ENCODE results near the gene CLEC4F.
"Not testable (repeated sequence)": the region's sequence is repeated elsewhere in the genome, so short reads cannot be mapped to it uniquely, and the experiment has no call there.

Gene CLEC4F

GRCh38 chr2:70823249-70823648 is 2.9 kb upstream of the CLEC4F start:
- no peak for DNase-seq

GRCh38 chr2:70822843-70823242 is 2.4 kb upstream of the CLEC4F start:
- no peak for DNase-seq

GRCh38 chr2:70817284-70817954 is 3.0 kb downstream of the CLEC4F start:
- DNase-seq = no peak

- DNase-seq = no peak
Measured at GRCh38 chr2:70816726-70817125, 3.7 kb downstream of the CLEC4F start.

DNA sequence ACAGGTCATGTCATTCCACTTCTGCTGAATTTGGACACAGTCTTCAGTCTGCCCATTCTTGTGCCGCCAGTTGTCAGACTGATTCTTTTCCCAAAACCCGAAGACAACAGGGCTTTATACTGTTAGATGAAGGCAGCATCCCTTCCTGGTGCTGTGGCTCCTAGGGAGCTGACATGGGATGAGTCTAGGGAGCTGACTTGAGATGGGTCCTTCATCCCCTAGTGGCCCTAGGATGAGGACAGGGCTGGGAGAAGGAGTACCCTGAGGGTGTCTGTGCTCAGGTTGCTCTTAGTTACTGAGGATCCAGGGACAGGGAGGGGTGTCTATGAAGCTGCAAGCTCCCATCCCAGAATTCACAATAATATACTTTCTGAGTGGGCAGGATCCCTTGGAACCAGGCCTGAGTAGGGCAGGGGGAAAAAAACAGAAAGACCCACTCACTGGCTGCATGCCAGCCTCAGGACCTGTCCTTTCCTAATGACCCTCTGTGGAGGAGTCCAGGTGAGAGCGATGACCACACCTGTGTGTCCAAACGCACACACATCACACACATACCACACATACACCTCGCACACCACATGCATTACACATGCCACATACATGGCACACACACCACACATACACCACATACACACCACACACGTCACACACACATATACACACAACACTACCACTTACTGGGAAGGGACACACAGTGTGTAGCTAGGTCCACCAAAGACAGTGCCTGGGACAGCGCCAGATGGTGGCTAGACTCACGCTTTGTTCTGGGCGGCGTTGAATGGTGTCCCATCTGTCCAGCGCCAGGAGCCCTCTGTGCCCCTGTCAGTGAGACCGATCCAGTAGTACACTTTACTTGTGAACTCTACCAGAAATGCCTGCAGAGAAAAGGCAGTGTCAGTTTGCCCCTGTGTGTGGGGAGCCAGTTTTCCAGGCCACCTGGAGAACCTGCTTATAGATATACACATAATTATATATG is 11.1 kb downstream of the CLEC4F start:
- DNase-seq = no peak

GRCh38 chr2:70807828-70808118 is 12.6 kb downstream of the CLEC4F start:
- DNase-seq = no peak

DNA sequence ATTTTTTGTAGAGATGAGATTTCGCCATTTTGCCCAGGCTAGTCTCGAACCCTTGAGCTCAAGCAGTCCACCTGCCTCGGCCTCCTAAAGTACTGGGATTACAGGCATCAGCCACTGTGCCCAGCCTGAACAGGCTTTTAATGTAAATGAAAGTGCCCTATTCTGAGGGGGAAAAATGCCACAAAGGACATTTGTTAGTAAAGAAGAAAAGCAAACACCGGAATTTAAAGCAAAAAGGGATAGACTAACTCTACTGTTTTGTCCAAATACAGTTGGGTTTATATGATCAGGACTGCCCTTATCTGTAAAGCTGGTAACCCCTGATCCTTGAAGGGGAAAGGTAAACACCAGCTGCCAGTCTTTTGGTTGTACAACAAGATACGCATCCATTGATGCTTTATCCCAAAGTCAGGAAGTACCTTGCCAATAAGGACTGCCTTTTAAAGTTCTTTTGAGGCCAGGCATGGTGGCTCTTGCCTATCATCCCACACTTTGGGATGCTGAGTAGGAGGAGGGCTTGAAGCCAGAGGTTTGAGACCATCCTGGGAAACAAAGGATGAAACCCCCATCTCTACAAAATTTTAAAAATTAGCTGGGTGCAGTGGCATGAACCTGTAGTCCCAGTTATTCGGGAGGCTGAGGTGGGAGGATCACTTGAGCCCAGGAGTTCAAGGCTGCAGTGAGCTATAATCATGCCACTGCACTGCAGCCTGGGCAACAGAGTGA is 13.1 kb downstream of the CLEC4F start:
- DNase-seq = no peak

GRCh38 chr2:70806620-70807019 is 13.8 kb downstream of the CLEC4F start:
- DNase-seq = no peak

DNA sequence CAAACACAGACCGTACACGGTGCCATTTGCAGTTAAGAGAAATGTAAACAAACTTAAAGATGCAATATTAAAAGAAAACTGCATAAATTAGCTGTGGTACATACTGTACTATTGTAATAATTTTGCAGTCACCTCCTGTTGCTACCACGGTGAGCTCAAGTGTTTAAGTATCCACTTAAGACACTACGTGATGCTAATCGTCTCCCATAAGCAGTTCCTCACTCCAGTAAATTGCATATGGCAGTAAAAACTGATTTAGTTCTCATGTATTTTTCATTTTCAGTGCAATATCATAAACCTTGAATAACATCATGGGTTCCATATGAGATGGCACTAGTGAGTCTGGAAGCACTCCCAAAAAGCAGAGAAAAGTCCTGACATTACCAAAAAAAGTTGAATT is 14.4 kb downstream of the CLEC4F start:
- DNase-seq = no peak

DNA sequence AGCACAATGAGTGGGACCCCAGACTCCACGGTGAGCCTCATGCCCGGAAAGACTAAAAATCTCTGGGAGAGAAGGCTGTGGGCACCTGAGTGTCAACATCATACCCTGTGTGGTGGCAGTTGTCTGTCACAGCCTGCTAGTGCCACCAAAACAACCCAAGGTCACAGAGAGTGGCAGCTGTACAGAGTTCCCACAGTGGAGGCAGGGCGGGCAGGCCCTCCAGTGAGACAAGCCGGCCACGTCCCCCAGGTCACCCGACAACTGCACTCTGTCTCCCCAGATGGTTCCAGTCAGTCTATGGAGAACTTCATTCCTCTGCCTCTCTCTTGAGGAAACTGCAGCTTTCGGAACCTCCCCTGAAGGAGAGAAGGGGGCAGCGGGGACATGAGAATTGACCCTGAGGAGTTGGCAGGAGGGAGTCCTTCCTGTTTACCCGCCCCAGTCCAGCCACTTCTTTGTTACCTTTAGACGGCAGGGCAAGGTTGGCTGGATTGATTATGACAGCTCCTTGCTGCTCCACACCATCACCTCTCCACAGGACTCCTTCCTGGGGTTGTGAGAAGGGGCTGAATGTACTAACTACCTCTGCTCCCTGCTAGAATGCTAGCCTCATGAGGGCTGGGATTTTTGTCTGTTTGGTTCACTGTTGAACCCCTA is 18.7 kb downstream of the CLEC4F start:
- DNase-seq = no peak

DNA sequence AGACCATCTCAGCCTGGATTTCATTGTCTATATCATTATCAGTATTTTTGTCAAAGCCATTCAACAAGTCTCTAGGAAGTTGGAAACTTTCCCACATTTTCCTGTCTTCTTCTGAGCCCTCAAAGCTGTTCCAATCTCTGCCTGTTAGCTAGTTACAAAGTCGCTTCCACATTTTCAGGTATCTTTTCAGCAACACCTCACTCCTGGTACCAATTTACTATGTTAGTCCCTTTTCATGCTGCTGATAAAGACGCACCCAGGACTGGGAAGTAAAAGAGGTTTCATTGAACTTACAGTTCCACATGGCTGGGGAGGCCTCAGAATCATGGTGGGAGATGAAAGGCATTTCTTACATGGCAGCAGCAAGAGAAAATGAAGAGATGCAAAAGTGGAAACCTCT is 20.7 kb downstream of the CLEC4F start:
- DNase-seq = no peak

DNA sequence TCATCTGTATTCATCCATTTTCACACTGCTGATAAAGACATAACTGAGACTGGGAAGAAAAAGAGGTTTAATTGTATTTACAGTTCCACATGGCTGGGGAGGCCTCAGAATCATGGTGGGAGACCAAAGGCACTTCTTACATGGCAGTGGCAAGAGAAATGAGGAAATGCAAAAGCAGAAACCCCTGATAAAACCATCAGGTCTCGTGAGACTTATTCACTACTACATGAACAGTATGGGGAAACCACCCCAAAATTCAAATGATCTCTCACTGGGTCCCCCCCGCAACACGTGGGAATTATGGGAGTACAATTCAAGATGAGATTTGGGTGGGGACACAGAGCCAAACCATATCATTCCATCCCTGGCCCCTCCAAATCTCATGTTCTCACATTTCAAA is 22.4 kb downstream of the CLEC4F start:
- not testable (repeated sequence) for DNase-seq

GRCh38 chr2:70797506-70797905 is 22.9 kb downstream of the CLEC4F start:
- DNase-seq = no peak

- no peak for DNase-seq
Measured at GRCh38 chr2:70796262-70796661, 24.1 kb downstream of the CLEC4F start.

DNA sequence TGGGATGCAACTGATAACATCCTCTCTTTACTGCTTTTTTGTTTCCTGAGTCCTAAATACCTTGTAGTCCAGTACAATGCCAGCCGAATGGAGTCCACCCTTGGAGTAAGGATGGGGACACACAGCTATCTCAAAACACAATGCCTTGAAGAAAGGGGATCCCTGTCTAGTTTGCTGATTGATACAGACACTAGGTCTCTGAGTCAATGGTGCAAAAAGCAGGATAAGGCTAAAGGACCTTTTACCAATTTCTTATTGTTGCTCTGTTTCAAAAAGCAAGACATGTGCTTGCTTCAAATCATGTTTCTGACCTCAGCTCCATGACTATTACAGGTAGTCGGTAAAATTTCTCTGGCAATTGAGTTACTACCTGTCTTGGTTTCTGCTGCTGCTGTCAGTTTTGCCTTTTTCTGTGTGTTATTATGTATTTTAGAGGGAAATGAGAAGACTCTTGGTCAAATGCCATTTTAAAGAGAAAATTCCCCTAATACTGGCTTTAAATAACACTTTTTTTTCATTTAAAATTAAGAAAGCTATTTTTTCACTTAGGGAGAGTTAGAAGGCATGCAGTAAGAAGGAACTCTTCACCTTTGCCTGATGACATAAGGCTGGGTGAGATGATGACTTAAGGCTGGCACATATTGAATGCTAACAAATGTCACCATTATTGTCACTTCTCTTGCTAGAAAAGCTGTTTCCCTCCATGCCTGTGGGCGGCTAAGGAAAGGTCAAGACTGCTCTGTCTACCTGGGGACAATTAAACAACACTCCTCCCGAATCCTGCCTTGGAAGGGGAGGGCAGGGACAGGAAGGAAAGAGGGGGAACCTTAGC is 25.0 kb downstream of the CLEC4F start:
- DNase-seq = no peak

DNA sequence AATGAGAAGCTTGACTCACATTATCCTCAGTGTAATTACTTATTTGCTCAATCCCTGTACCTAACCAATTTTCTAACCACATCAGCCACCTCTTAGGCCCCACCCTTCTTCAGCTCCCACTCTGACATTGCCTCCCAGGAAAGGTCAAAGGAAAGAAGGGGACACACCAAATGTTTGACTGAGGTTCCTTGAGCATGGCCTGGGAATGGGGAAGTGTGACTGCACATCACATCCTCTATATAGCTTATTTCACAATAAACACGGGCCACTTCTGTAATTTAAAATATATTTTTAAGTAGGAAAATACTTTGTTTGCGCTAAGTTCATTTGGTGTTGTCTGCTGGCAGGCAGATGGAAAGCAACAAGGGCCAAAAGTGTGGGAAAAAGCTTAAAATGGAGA is 26.9 kb downstream of the CLEC4F start:
- DNase-seq = no peak

DNA sequence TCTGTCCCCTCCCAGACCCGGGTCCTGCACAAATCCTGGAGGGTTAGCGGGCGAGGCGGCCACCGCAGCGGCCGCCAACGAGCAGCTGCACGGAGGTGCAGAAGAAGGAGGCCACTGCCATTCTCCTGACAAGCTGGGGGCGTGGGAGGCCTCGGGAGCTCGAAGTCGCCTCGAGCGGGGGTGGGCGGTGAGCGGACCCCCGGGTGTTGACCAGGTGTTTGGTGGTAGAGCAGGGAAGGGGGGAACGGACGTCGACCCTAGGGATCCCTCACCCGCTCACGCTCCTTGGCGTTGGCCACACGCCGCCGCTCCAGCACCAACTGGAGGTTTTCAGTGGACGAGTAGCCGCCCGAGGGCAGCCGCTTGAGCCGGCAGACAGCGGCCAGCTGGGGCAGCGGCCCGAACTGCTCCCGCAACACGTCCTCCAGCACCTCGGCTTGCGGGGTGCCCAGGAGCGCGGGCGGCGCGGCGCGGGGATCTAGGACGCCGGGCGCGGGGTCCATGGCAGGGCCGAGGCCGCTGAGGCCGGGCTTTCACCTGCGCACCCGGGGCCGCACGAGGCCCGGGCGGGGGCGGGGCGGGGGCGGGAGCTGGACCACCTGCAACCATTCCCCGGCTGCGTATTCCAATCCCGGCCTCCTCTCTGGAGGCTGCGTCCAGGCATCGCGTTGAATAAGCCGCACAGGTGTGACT is 30.1 kb downstream of the CLEC4F start, which contains the start of gene FIGLA:
TSS of gene FIGLA (minus strand) at position 508 of the 693 bp plus-strand sequence. CDS start at position 503, 5 bp downstream.
- no peak for DNase-seq

DNA sequence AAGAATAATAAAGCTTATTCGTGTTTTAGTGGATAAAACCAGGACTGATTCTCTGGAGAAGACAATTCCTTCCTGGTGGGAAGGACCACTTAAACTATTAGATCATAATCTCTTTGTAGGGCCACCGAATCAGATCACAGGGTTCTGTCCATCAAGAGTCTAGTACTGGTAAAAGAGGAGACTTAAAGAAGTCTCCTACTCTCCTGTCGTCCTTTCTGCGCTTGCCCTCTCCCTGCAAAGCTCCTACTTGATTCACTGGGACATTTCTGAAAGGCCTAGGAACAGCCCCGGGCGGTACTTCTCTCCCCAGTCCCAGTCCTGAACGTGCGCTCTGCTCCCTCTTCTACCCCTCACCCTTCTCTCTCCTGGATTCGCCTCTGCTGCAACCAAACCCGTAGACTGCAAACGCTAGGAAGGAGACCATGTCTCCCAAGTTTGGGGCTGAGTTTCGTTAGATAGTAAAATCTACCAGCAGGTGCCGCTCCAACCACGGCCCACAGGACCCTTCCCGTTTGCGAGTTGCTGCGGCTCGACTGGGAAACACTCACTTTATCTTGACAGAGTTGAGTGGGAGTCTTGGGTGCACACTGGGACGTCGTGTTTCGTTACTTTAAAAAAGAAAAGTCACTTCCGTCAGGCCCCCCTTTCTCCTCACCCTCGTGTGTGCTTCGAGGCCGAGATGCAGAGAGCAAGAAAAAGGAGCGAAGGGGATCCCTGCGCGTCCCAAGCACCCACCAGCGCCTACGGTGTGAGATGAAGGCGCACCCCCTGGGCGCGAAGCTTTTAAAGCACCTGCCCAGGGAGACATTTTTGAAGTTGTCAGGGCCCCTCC is 30.9 kb downstream of the CLEC4F start:
- DNase-seq = peak; percentile 49

DNA sequence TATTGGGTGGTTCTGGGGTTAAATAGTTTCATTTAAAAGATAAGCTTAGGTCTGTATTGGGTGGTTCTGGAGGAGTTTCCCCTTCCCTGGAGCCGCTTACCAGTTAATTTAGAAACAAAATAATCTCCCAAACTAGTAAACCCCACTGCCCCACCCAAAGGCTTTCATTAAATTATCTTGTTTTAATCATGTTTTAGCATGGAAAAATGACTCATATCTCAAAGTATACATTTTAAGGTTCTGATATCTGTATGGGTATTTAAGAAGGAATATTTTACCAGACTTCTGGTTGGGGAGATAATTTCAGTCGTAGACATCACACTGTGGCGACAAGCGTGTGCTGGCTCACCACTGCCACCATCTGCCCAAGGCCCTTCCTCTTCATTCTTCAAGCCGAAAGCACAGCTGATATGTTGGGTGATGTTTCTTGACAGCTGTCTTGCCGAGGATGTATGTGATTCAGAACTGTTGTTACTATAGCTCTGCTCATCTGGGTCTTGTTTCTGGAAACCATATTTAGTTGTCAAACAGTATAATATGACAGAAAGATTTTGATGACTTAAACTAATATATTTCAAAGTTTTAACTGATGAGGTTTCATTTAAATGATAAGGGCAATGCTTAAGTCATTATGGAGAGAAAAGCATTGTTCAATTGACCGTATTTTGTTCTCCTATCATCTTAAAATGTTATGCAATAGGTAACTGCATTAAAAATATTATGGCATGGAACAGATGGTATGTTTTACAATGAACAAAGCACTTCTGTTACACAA is 35.1 kb downstream of the CLEC4F start:
- no peak for DNase-seq

DNA sequence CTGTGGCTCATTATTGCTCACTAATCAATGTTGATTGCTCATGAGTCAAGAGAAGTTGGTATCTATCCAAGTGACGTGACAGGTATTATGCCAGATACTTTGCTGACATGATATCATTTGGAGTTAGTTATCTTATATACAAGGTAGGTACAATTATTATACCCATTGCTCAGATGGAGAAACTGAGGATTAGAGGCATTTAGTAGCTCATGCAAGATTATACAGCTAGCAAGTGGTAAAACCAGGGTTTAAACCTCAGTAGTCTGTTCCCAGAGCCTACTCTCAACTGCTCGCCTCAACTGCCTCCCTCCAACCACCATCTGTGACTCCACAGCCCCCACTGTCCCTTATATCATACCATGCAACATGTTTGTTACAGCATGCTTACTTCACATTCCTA is 36.1 kb downstream of the CLEC4F start:
- no peak for DNase-seq
